Stimulated activated CD8-positive, alpha-beta memory T cell treated with anti-CD3 and anti-CD28 coated beads, Interleukin-15, amount 100 ng/mL, for 1 hour (primary cell): ENCODE results near the gene AHCY.
"Not testable (repeated sequence)": the region's sequence is repeated elsewhere in the genome, so short reads cannot be mapped to it uniquely, and the experiment has no call there.

Source experiments
- DNase-seq: peaks from one replicate; pipeline ENCODE4 v3.0.0-alpha.2; 2020; ENCODE audit warnings: low read depth

The AHCY gene

DNA sequence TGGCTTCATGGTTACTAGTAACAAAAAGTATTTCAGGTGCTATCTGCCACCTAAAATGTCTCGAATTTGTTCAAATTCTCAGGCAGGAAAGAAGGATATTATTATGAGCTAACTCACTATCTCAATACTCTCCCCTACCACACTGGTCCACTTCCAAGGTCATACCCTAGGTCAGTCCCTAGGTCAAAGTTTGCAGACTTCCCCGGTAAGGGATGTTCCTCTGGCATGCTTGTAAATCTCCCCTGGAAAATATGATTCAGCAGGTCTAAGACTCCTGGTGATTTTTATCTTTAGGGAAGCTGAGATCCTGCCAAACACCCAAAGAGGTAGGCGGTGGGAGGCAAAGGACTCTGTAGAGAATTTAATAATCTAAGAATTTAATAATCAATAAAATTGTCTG, 6.7 kb downstream of the AHCY start:
- no peak for DNase-seq

GRCh38 chr20:34295284-34295683, 7.9 kb downstream of the AHCY start:
- DNase-seq, result no peak

DNA sequence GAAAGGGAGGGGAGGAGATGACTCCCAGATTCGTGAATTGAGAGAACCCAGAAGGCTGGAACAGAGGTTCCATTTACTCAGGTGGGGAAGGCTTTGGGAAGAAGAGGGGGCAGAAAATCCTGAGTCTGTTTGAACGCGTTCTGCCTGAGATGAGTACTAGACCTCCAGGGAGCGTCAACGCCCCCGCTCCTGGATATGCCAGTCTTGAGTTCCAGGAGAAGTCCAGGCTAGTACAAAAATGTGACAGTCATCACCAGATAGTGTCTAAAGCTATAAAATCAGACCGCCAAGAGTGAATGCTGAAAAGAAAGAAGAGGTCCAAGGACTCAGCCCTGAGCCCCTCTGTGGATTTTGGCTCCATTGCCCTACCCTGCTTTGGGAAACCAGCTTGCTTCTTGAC, 8.6 kb downstream of the AHCY start:
- no peak for DNase-seq

DNA sequence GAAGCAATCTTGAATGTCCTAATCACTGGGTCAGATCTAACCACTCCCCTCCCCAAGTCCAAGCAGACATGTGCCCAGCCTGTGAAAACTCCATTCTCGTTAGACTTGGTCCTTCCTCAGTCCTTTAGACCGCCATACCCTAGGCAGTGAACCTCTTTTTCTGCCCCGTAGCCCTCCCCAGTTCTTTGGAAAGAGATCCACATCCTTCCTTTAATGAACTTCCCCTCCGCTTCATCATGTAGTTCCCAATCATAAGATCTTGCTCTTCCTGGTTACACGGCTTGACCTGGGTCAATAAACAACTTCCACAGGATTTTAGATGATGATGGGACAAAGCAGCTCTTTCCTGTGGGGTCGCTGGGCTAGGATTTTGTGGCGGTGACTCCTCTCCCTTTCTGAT, 9.6 kb downstream of the AHCY start:
- no peak for DNase-seq

GRCh38 chr20:34293119-34293518, 10.0 kb downstream of the AHCY start:
- no peak for DNase-seq

- DNase-seq, result no peak
Observed at GRCh38 chr20:34292496-34292895, 10.7 kb downstream of the AHCY start.

- DNase-seq, result no peak
Observed at GRCh38 chr20:34290471-34290870, 12.7 kb downstream of the AHCY start.

DNA sequence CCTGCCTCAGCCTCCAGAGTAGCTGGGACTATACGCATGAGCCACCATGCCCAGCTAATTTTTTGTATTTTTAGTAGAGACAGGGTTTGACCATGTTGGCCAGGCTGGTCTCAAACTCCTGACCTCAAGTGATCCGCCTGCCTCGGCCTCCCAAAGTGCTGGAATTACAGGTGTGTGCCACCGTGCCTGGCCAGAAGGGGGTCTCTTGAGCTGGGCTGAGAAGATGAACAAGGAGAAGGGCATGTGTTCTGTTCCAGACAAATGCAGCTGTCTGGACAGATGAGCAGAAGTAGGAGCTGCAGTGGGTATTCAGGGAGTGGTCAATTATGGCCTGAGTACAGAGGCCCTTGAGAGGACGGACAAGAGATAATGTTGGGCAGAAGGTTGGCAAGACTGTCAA, 15.7 kb downstream of the AHCY start:
- not testable (repeated sequence) for DNase-seq

DNA sequence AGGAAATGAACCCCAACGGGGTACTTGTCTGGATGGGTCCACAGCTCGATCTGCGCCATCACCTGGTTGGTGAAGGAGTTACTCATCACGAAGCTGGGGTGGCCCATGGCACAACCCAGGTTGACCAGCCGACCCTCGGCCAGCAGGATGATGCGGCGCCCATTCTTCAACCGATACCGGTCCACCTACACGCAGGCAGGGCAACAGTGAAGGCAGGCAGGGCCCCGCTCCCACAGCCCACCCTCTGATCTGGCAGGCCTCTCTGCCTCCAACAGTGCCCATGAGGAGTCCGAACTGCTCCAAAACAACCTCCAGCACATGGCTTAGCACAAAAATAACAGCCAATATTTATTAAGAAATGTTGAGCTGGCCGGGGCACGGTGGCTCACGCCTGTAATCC, 17.7 kb downstream of the AHCY start:
- no peak for DNase-seq

DNA sequence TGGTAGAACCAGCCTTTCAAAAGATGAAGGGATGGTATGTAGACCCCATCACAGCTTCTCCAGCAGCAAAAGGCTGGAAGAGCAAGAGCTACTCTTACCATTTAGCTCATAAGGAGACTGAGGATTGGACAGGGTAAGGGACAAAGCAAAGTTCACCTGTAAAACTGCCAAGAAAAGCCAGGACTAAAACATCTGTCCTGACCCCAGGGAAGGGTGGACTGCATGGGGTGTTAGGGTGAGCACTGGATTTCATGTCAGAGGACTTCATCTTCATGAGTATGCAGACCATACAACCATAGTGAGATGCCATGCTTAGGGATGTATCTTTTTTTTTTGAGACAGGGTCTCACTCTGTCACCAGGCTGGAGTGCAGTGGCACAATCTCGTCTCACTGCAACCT, 19.3 kb downstream of the AHCY start:
- DNase-seq, result no peak

- no peak for DNase-seq
Observed at GRCh38 chr20:34282041-34282440, 21.1 kb downstream of the AHCY start.

DNA sequence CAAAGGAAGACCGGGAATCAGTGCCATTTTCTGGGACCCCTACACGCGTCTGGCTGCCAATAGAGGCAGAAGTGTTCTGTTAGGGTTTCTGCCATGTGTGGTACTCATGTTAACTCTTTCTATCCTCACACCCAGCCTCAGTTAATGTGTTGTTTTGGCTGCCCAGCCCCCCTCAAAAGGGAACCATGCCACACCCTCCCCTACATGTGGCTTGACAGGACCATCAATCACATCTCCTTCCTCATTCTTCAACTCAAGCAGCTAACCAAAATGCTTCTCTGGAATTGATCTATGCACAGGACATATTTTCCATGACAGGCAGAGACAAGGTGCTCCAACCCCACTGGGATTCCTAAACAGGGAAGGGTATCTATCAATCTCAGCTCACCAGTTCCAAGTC, 22.0 kb downstream of the AHCY start:
- no peak for DNase-seq

DNA sequence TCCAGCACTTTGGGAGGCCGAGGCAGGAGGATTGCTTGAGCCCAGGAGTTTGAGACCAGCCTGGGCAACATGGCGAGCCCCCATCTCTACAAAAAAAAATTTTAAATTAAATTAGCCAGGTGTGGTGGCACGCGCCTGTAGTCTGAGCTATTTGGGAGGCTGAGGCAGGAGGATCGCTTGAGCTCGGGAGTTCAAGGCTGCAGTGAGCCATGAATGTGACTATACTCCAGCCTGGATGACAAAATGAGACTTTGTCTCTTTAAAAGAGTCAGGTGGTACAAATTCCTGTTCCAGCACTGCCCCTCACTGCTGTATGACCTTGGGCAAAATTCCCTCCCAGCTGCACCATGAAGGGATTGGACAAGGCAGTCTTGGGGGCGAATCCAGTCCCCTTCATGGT, 28.5 kb downstream of the AHCY start:
- no peak for DNase-seq

- no peak for DNase-seq
Observed at GRCh38 chr20:34271956-34272355, 31.2 kb downstream of the AHCY start.

- no peak for DNase-seq
Observed at GRCh38 chr20:34269996-34270627, 33.0 kb downstream of the AHCY start.

DNA sequence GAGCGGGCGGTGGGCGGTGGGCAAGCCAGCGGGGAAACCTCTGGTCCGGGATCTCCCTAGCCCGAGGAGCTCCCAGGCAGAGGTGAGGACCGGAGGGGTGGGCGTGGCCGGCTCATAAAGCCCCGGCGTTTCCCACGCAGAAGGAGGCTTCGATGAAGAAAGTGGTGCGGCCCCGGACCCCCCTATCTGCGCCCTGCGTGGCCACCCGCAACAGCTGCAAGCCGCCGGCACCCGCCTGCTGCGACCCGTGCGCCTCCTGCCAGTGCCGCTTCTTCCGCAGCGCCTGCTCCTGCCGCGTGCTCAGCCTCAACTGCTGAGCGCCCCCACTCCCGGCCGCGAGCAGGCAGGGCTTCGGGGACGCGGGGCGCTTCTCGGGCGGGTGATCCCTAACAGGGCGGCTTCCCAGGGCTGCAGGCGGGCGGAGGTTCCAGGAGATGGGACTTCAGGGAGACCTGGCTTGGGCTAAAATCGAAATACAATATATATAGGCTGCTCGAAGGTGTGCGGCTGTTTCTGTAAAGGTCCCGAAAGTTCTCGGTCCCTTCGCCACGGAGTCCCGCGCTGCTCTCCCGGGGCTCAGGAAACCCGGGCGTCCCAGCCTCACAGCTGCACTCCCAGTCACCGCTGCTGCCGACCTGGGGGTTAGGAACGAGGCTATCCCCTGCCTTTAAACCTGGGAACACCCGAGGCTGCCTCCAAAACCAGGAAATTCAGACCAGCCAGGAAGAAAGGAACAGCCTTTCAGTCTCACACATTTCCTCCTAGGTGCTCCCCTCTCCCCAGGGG, 34.1 kb downstream of the AHCY start:
- DNase-seq, result no peak

GRCh38 chr20:34268145-34268544, 35.0 kb downstream of the AHCY start:
- no peak for DNase-seq

GRCh38 chr20:34264141-34264540, 39.0 kb downstream of the AHCY start:
- no peak for DNase-seq

DNA sequence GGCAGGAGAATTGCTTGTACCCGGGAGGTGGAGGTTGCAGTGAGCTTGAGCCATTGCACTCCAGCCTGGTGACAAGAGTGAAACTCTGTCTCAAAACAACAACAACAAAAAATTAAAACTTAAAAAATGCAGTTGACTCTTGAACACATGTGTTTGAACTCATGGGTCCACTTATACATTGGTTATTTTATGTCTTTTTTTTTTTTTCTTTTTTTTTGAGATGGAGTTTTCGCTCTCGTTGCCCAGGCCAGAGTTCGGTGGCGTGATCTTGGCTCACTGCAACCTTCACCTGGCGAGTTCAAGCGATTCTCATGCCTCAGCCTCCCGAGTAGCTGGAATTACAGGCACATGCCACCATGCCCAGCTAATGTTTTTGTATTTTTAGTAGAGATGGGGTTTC, 39.7 kb downstream of the AHCY start:
- not testable (repeated sequence) for DNase-seq

DNA sequence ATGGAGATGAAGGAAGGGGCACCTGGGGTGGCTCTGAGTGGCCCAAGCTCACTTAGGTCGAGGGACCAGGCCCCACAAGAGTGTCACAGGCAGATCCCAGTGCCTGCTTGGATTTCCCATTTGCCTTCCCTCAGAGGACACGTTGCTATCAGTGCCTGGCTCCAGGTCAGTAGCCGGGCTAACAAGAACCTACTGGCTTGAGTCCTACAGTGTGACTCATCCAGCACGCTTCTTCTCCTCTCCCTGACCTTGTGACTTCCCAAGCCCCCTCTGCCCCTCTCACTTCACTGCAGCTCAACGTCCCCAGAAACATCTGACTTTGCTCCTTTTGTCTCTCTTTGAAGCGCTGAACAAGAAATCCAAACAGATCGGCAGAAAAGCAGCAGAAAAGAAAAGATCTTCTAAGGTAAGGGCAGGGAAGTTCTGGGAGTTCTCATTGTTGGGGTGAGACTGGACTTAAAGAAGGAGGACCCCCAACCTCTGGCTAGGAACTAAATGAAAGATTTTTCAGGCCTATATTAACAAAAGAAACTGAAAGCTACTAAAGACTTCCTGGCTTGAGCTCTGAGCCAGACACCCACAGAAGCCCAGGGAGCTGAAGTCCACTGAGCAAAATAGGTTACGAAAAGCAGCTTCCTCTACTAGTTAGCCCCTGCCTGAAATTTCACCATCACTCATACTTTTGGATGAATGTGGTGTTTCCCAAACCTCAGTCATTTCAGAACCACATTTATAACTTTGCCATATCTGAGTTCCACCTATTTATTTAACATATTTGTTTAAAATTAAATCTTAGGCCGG, 40.5 kb downstream of the AHCY start:
- DNase-seq, result no peak

DNA sequence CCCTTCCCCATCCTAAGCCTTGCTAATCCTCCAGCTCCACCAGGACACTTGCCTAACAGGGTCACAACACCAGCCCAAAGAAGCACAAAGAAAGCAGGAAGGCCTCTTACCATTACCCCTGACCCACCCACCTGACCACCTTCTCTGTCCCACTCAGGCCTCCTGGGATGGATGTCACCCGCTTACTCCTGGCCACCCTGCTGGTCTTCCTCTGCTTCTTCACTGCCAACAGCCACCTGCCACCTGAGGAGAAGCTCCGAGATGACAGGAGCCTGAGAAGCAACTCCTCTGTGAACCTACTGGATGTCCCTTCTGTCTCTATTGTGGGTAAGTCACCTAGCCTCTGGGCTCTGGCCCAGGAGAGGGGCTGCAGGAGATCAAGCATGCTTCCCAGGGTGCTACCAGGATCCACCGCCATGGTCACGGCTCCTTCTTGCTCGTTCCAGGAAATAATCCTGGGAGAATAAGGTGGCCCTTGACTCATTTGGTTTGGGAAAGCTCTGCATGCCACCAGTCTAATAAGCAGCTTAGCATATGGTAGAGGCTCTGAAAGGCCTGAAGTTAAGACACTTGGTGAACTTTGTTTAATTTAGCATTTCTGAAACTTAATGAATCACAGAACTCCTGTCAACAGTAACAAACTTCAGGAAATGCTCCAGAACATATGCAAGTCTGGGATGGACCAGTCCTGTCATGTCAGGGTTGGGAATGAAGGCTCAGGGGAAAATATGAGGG, 42.8 kb downstream of the AHCY start:
- no peak for DNase-seq

GRCh38 chr20:34256629-34257124, 46.5 kb downstream of the AHCY start:
- no peak for DNase-seq
